ENCODE measurements around the gene MTERF1.

DNA sequence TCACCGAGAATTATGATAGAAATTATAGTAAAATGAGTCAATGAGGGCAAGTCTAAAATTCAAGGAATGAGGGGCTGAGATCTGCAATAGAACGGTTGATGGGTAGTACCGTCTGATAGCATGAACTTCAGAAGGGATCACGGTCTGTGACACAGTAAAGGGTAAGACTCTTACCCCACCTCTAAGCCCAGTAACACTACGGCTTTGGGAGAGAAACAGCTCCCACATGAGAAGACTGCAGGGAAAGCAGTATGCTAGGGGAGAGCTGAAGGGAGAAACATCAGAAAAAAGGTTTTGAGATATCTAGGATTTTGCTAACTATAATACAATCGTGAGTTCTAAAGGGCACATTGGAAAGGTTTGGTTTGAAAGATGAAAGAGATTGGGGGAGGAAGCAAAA is 47.4 kb upstream of the MTERF1 start:
- TF ChIP-seq POLR2A (IDR thresholded peaks at IDR 0.05; ENCODE audit: borderline replicate concordance, extremely low read depth, insufficient read depth, insufficient read length) (no peak), JUND (IDR thresholded peaks at IDR 0.05) (no peak), CTCF (IDR thresholded peaks at IDR 0.05 in 2 of 3, conservative IDR thresholded peaks at IDR 0.05 in 1 of 3; ENCODE audit: borderline replicate concordance in 1 of 3, insufficient read depth in 1 of 3, low read depth in 2 of 3, low read length in 2 of 3) (no peak), FOSL1 (IDR thresholded peaks at IDR 0.05; ENCODE audit: low read depth) (no peak), EZH2 (IDR thresholded peaks at IDR 0.05) (no peak), ZNF274 (IDR thresholded peaks at IDR 0.05; ENCODE audit: low read depth, low read length) (no peak), SRF (IDR thresholded peaks at IDR 0.05; ENCODE audit: low read depth) (no peak), EZH2phosphoT487 (IDR thresholded peaks at IDR 0.05; ENCODE audit: borderline replicate concordance) (no peak)
- TF ChIP-seq, protein P1, sequence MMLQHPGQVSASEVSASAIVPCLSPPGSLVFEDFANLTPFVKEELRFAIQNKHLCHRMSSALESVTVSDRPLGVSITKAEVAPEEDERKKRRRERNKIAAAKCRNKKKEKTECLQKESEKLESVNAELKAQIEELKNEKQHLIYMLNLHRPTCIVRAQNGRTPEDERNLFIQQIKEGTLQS (IDR thresholded peaks at IDR 0.05) = no peak
- TF ChIP-seq, protein P2, sequence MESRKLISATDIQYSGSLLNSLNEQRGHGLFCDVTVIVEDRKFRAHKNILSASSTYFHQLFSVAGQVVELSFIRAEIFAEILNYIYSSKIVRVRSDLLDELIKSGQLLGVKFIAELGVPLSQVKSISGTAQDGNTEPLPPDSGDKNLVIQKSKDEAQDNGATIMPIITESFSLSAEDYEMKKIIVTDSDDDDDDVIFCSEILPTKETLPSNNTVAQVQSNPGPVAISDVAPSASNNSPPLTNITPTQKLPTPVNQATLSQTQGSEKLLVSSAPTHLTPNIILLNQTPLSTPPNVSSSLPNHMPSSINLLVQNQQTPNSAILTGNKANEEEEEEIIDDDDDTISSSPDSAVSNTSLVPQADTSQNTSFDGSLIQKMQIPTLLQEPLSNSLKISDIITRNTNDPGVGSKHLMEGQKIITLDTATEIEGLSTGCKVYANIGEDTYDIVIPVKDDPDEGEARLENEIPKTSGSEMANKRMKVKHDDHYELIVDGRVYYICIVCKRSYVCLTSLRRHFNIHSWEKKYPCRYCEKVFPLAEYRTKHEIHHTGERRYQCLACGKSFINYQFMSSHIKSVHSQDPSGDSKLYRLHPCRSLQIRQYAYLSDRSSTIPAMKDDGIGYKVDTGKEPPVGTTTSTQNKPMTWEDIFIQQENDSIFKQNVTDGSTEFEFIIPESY (IDR thresholded peaks at IDR 0.05; ENCODE audit: extremely low read depth, insufficient replicate concordance, low read length) = no peak
